GM12872 (cell line): ENCODE data around the gene SPATA20.

Source experiments
- CTCF ChIP-seq: IDR thresholded peaks from 3 replicates; pipeline ENCODE4 v1.5.1; 2011; ENCODE audit warnings: low read depth, mild to moderate bottlenecking, low read length, moderate library complexity; ENCODE audit not compliant: insufficient read depth

SPATA20 gene

GRCh38 chr17:50547035-50547735 lies at the start of gene SPATA20:
TSS of gene SPATA20 (plus strand) at chr17:50547174. CDS start at chr17:50547209, 35 bp downstream.
- TF ChIP-seq CTCF, result peak; percentile 99

DNA sequence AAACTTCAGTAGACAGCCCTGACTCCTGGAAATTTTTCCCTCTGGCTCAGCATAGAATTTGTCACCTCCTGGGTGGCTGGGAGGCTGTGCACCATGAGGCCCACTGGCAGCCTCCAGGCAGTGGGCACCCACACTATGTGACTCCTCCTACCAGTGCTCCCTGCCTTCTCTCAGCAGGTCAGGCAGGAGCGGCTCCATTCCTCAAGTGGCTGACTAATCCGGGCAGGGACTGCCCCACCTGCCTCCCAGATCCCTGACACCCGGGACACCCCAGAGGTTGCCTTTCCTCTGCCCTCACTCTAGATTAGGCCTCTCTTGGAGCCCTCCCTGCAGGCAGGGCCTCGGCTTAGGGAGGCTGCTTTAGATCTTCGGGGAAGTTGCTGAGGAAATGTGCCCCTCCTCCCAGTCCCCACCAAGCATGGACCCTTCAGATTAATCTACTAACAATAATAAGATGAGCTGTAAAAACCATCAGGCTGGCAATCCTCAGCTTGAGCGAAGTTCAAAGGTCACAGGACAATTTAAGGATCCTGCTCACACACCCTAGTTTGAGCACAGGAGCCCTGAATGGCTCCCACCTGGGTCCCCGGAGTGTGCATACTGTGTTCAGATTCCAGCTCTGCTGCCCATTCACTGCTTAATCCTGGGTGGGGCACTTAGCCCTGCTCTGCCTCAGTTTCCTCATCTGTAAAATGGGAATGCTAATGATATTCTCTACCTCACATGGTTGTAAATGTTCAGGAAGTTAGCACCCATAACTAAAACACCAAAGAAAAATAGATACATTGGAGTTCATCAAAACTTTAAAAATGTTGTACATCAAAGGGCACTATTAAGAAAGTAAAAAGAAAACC lies 48.7 kb upstream of the SPATA20 start:
- TF ChIP-seq CTCF, result no peak

- no peak for TF ChIP-seq CTCF
These were observed 47.7 kb upstream of the SPATA20 start for GRCh38 chr17:50499270-50499669.

DNA sequence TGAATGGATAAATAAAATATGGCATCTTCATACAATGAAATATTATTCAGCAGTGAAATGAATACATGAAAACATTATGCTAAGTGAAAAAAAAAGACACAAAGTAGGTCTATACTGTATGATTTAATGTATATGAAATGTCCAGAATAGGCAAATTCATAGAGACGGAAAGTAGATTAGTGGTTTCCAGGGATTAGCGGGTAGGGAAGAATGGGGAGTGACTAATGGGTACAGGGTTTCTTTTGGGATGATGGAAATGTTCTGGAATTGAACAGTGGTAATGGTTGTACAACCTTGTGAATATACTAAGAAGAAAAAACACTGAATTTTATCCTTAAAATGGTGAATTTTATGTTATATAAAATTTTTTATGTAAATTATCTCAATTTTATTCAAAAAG lies 47.3 kb upstream of the SPATA20 start:
- TF ChIP-seq CTCF, result no peak

- TF ChIP-seq CTCF, result peak; percentile 34; the same call in 2 of the 3 replicates
These were observed 45.9 kb upstream of the SPATA20 start for GRCh38 chr17:50501054-50501453.

- no peak for TF ChIP-seq CTCF
These were observed 44.5 kb upstream of the SPATA20 start for GRCh38 chr17:50502301-50502990.

DNA sequence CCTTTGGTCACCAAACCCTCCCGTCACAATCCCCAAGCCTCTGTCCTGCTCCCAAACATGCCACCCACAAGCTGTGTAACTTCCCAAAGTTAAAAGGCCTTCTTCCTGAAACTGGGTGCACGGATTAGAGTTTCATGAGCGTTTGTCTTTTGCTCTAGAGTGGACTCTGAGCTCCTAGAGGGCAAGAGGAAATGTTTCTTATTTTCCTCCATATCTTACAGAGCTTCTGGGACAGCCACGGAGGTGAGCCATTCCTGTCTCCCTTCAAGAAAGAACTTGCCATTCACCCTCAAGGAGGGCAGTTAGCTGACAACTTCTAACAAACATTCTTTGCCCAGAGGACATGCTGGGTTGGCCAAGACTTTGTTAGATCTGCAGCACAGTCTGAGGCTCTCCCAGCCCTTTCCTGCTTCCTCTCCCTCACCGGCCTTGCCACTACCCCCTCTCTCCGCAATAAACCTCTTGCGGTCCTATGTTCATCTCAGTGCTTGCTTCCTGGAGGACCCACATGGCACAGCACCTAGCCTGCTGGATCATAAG lies 41.3 kb upstream of the SPATA20 start:
- TF ChIP-seq CTCF, result no peak
